ENCODE measurements around the gene MORN3. TPM values are rescaled to one million over a fixed set of nuclear protein-coding genes. Genes with fewer than 3 reads are reported as not detected.

Gene MORN3
- polyA plus RNA-seq, 1 donor (not counting 4 experiments of a cell fraction or from before 2014, with no cell fraction given), result 0.30 TPM

GRCh38 chr12:121649322-121649721 is 20.1 kb downstream of the MORN3 start:
- Histone ChIP-seq H3K9me1 (ENCODE audit: control insufficient read depth, extremely low read depth, insufficient read depth, low read length) (no peaks in the 10 kb centered on the region), H3K36me3 (ENCODE audit: control insufficient read depth in 2 of 2, extremely low read depth in 1 of 2, insufficient read depth in 2 of 2, low read length in 2 of 2) (peaks cover 0 to 1% of the 10 kb centered on the region in 2 experiments), H3K4me1 (ENCODE audit: control insufficient read depth, extremely low read depth, insufficient read depth, low read length) (peaks cover 3% of the 10 kb centered on the region), H3K79me2 (ENCODE audit: control insufficient read depth, insufficient read depth, low read length) (no peaks in the 10 kb centered on the region), H3K27ac (ENCODE audit: control insufficient read depth, insufficient read depth, low read length) (no peak overlapping the region), H3K27me3 (ENCODE audit: control insufficient read depth, extremely low read depth, insufficient read depth, low read length) (no peaks in the 10 kb centered on the region), H3K4me3 (ENCODE audit: control insufficient read depth in 2 of 3, extremely low read depth in 1 of 3, insufficient read depth in 2 of 3, low read depth in 1 of 3, low read length in 3 of 3) (no peak overlapping the region), H3K9ac (ENCODE audit: control insufficient read depth, extremely low read depth, insufficient read depth, low read length) (no peak overlapping the region), H2AFZ (ENCODE audit: control insufficient read depth, low read length) (no peak overlapping the region), H4K20me1 (ENCODE audit: control insufficient read depth, extremely low read depth, insufficient read depth, low read length) (no peaks in the 10 kb centered on the region), H3K4me2 (ENCODE audit: control insufficient read depth, extremely low read depth, insufficient read depth, low read depth, low read length) (no peak overlapping the region), H3K9me3 (ENCODE audit: control insufficient read depth, low read depth, low read length) (no peaks in the 10 kb centered on the region)
- DNase-seq (ENCODE audit: low read depth, low spot score) (no peak), FAIRE-seq (no peak)
- TF ChIP-seq EZH2 (IDR thresholded peaks at IDR 0.05; ENCODE audit: low read length), result no peak
- TF ChIP-seq, protein P1, sequence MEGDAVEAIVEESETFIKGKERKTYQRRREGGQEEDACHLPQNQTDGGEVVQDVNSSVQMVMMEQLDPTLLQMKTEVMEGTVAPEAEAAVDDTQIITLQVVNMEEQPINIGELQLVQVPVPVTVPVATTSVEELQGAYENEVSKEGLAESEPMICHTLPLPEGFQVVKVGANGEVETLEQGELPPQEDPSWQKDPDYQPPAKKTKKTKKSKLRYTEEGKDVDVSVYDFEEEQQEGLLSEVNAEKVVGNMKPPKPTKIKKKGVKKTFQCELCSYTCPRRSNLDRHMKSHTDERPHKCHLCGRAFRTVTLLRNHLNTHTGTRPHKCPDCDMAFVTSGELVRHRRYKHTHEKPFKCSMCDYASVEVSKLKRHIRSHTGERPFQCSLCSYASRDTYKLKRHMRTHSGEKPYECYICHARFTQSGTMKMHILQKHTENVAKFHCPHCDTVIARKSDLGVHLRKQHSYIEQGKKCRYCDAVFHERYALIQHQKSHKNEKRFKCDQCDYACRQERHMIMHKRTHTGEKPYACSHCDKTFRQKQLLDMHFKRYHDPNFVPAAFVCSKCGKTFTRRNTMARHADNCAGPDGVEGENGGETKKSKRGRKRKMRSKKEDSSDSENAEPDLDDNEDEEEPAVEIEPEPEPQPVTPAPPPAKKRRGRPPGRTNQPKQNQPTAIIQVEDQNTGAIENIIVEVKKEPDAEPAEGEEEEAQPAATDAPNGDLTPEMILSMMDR (optimal IDR thresholded peaks at IDR 0.05 in 1 of 3, IDR thresholded peaks at IDR 0.05 in 1 of 3, conservative IDR thresholded peaks at IDR 0.05 in 1 of 3; ENCODE audit: extremely low read depth in 1 of 3, insufficient read depth in 2 of 3, low read length in 3 of 3), result no peak
- dilution Hi-C loops (cut with MboI; ENCODE audit: extremely low pct_ligation_motif_present, low sequenced_read_pairs), result no loop called here

DNA sequence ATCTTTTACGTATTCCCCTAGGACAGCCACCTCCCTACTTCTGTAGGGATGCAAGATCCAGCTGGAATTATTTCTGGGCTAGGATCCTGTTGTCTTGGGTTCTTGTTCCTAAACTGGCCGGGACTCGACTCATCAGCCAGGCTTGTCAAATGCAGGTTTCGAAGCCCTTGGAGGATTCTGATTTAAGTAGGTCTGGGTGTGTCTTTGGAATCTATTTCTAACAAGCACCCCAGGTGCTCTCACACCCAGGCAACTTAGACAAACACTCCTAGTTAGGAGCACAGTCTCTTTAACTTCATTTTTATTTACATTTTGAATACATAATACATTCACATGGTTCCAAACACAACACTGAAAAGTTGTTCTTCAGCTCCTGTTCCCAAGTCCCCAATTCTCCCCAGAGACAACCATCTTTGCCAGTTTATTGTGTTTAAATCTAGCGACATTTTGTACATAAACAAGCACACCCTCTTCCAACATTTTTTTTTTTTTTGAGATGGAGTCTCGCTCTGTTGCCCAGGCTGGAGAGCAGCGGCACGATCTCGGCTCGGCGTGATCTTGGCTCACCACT is 20.9 kb downstream of the MORN3 start:
- no peak for FAIRE-seq
- dilution Hi-C loops (cut with MboI; ENCODE audit: extremely low pct_ligation_motif_present, low sequenced_read_pairs), result no loop called here
- DNase-seq (ENCODE audit: low read depth, low spot score), result no peak

More for the DNA sequence above, 20.9 kb downstream of the MORN3 start:
- TF ChIP-seq, protein P1 (optimal IDR thresholded peaks at IDR 0.05 in 1 of 3, IDR thresholded peaks at IDR 0.05 in 1 of 3, conservative IDR thresholded peaks at IDR 0.05 in 1 of 3; ENCODE audit: extremely low read depth in 1 of 3, insufficient read depth in 2 of 3, low read length in 3 of 3), result no peak
- TF ChIP-seq EZH2 (IDR thresholded peaks at IDR 0.05; ENCODE audit: low read length), result no peak
- peaks cover 0 to 1% of the 10 kb centered on the region in 2 experiments for H3K36me3 ChIP-seq (ENCODE audit: control insufficient read depth in 2 of 2, extremely low read depth in 1 of 2, insufficient read depth in 2 of 2, low read length in 2 of 2)
- peaks cover 3% of the 10 kb centered on the region for H3K4me1 ChIP-seq (ENCODE audit: control insufficient read depth, extremely low read depth, insufficient read depth, low read length)
- no peaks in the 10 kb centered on the region for H3K9me1 ChIP-seq (ENCODE audit: control insufficient read depth, extremely low read depth, insufficient read depth, low read length)
- no peaks in the 10 kb centered on the region for H3K79me2 ChIP-seq (ENCODE audit: control insufficient read depth, insufficient read depth, low read length)
- no peaks in the 10 kb centered on the region for H3K9me3 ChIP-seq (ENCODE audit: control insufficient read depth, low read depth, low read length)
- H3K27me3 ChIP-seq (ENCODE audit: control insufficient read depth, extremely low read depth, insufficient read depth, low read length), result no peaks in the 10 kb centered on the region
- H4K20me1 ChIP-seq (ENCODE audit: control insufficient read depth, extremely low read depth, insufficient read depth, low read length), result no peaks in the 10 kb centered on the region
- H3K4me2 ChIP-seq (ENCODE audit: control insufficient read depth, extremely low read depth, insufficient read depth, low read depth, low read length), result no peak overlapping the region
- H3K27ac ChIP-seq (ENCODE audit: control insufficient read depth, insufficient read depth, low read length), result no peak overlapping the region
- no peak overlapping the region for H3K4me3 ChIP-seq (ENCODE audit: control insufficient read depth in 2 of 3, extremely low read depth in 1 of 3, insufficient read depth in 2 of 3, low read depth in 1 of 3, low read length in 3 of 3)
- H3K9ac ChIP-seq (ENCODE audit: control insufficient read depth, extremely low read depth, insufficient read depth, low read length), result no peak overlapping the region
- no peak overlapping the region for H2AFZ ChIP-seq (ENCODE audit: control insufficient read depth, low read length)

Data from keratinocyte (primary cell).